GM13977 (cell line): ENCODE data around the gene CCDC33.

ENCODE experiments used
- DNase-seq: peaks from one replicate; pipeline ENCODE4 v3.0.0; 2012; ENCODE audit warnings: low spot score
- in situ Hi-C: fragments of 300-500 bp; cut with MboI; formaldehyde crosslinking; loops from one replicate; pipeline ENCODE4 v1.12.0; 2022; ENCODE audit warnings: low sequenced_read_pairs, low pct_unique_long_range_greater_than_20kb, mixed read lengths, inconsistent platforms; ENCODE audit not compliant: unreplicated experiment
- TF ChIP-seq, protein P1 (sequence below): IDR thresholded peaks from 2 replicates; pipeline ENCODE4 v1.5.1; 2012; ENCODE audit warnings: mild to moderate bottlenecking, control low read depth; ENCODE audit not compliant: insufficient read depth; ENCODE audit errors: extremely low read depth, missing control alignments

Gene CCDC33

DNA sequence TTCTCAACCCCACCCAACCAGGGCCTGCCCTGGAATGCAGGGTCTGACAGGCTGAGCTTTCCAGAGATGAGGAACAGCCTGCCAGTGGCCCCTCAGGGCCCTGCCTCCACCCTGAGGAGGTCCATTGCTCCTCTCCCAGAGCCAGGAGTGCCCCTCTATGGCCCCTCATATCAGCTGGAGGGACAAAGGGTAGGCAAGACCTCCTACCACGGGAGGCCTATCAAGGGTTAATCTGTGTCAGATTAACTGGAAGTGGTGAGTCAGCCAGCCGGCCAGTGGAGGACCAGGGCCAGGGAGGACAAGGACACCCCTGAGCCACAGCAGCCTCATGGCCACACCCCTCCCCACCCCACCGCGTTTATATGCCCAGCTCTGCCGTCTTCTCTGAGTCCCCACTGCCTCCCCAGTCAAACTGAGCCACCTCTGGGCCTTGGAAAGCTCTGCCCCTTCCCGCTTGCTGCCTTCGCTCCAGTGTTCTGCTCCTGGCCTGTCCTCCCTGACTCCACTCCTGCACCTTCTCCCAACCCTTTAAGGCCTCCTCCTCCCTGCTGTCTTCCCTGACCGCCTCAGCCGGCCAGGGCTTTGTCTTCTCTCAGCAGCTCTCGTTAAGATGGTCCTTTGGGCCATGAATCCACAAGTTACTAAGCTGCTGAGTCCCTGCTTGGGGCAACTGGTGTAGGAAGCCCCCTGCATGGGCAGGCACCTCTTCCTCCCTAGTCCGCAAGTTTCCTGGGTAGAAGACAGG is 6.5 kb downstream of the CCDC33 start:
- TF ChIP-seq, protein P1, sequence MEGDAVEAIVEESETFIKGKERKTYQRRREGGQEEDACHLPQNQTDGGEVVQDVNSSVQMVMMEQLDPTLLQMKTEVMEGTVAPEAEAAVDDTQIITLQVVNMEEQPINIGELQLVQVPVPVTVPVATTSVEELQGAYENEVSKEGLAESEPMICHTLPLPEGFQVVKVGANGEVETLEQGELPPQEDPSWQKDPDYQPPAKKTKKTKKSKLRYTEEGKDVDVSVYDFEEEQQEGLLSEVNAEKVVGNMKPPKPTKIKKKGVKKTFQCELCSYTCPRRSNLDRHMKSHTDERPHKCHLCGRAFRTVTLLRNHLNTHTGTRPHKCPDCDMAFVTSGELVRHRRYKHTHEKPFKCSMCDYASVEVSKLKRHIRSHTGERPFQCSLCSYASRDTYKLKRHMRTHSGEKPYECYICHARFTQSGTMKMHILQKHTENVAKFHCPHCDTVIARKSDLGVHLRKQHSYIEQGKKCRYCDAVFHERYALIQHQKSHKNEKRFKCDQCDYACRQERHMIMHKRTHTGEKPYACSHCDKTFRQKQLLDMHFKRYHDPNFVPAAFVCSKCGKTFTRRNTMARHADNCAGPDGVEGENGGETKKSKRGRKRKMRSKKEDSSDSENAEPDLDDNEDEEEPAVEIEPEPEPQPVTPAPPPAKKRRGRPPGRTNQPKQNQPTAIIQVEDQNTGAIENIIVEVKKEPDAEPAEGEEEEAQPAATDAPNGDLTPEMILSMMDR = no peak
- DNase-seq = no peak
- in situ Hi-C loops = no loop called here

GRCh38 chr15:74243431-74243830 is 7.3 kb downstream of the CCDC33 start:
- TF ChIP-seq, protein P1 = no peak
- in situ Hi-C loops = no loop called here
- no peak for DNase-seq

GRCh38 chr15:74244822-74245341 is 8.8 kb downstream of the CCDC33 start:
- DNase-seq = no peak
- TF ChIP-seq, protein P1 = no peak
- in situ Hi-C loops = no loop called here

- in situ Hi-C loops = no loop called here
- no peak for DNase-seq
- TF ChIP-seq, protein P1 = no peak
These were observed 9.3 kb downstream of the CCDC33 start for GRCh38 chr15:74245342-74245931.

DNA sequence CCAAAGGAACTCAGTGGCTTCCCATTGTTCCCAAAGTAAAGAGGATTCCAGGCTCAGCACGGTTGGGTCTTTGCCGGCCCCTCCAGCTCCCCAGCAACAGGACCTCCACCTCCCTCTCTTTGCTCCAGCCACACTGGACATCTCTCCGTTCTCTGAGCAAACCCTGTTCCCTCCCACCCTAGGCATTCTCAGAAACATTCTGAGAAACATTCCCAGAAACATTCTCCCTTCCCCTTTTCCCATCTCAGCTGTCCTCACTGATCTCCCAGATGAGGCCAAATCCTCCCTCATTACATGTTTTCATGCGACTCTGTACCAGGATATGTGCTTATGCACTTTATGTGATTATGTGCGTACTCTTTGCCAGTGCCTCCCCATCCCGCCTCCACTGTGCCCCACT is 14.1 kb downstream of the CCDC33 start:
- in situ Hi-C loops = no loop called here
- TF ChIP-seq, protein P1 = no peak
- DNase-seq = no peak

DNA sequence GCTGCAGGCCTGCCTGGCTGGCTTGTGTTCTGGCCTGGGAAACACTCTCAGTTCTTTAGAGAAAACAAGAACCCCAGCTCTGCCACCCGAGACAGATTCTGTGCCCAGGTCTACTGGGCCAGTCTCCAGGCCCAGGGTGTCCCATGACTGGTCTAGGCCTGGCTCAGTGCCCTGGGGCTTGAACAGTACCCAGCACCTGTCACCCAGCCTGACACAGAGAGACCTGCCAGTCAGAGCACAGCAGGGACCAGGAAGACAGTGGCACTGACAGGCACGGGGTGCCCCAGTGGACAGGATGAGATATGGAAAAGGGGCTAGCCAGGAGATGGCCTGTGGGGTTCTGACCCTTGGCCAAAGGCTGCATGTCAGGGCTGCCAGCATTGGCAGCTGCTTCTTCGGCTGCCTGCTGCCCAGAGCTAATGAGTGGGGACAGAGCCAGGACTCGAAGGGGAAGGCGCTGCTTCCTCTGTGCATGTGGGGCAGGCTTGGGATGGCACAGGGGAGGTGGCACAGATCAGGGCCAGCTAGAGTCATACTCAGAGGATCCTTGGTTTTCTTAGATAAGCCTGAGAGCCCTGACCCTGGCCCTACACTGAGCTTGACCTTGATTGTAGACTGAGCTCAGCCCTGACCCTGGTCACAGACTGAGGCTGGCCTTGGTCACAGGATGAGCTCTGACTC is 15.1 kb downstream of the CCDC33 start:
- no peak for DNase-seq
- TF ChIP-seq, protein P1 = no peak
- in situ Hi-C loops = no loop called here
